Fibroblast of the aortic adventitia (primary cell): ENCODE data around the gene U2SURP. TPM values are rescaled to one million over a fixed set of nuclear protein-coding genes. Genes with fewer than 3 reads are reported as not detected.
A peak's percentile ranks its signal among the peaks of the same experiment; 100 is the strongest.
"Not testable (repeated sequence)": the region's sequence is repeated elsewhere in the genome, so short reads cannot be mapped to it uniquely, and the experiment has no call there.

Experiments
- DNase-seq: peaks from one replicate; pipeline ENCODE4 v3.0.0-alpha.2; 2010; ENCODE audit warnings: low read depth
- H3K4me3 ChIP-seq: 2 replicates; pipeline ENCODE4 v1.5.1; 2011; ENCODE audit warnings: low read depth, mild to moderate bottlenecking, control low read depth, low read length, moderate library complexity
- total RNA-seq: library from RNA; depleted of rRNA; stranded (reverse); fragments of >200 nt; gene quantifications from 2 replicates; pipeline ENCODE4 v1.2.3, GENCODE V29; 2012; ENCODE audit warnings: low replicate concordance
- TF ChIP-seq, protein P1 (sequence below): IDR thresholded peaks from 2 replicates; pipeline ENCODE4 v1.5.1; 2011; ENCODE audit warnings: mild to moderate bottlenecking, low read length, control low read depth, inconsistent platforms; ENCODE audit not compliant: insufficient read depth

The U2SURP gene
- total RNA-seq, 1 donor: 99.1 TPM

GRCh38 chr3:143010024-143010423 is 8.7 kb downstream of the U2SURP start:
- TF ChIP-seq, protein P1, sequence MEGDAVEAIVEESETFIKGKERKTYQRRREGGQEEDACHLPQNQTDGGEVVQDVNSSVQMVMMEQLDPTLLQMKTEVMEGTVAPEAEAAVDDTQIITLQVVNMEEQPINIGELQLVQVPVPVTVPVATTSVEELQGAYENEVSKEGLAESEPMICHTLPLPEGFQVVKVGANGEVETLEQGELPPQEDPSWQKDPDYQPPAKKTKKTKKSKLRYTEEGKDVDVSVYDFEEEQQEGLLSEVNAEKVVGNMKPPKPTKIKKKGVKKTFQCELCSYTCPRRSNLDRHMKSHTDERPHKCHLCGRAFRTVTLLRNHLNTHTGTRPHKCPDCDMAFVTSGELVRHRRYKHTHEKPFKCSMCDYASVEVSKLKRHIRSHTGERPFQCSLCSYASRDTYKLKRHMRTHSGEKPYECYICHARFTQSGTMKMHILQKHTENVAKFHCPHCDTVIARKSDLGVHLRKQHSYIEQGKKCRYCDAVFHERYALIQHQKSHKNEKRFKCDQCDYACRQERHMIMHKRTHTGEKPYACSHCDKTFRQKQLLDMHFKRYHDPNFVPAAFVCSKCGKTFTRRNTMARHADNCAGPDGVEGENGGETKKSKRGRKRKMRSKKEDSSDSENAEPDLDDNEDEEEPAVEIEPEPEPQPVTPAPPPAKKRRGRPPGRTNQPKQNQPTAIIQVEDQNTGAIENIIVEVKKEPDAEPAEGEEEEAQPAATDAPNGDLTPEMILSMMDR: no peak
- no peak for DNase-seq
- H3K4me3 ChIP-seq: no peak overlapping the region

- TF ChIP-seq, protein P1: no peak
- DNase-seq: no peak
- H3K4me3 ChIP-seq: no peak overlapping the region
Observed at GRCh38 chr3:143011705-143012104, 10.3 kb downstream of the U2SURP start.

GRCh38 chr3:143014921-143015320 is 13.6 kb downstream of the U2SURP start:
- TF ChIP-seq, protein P1: no peak
- H3K4me3 ChIP-seq: no peak overlapping the region
- no peak for DNase-seq

- DNase-seq: no peak
- TF ChIP-seq, protein P1: peak; percentile 38
Observed at GRCh38 chr3:143016321-143016972, 15.1 kb downstream of the U2SURP start.

DNA sequence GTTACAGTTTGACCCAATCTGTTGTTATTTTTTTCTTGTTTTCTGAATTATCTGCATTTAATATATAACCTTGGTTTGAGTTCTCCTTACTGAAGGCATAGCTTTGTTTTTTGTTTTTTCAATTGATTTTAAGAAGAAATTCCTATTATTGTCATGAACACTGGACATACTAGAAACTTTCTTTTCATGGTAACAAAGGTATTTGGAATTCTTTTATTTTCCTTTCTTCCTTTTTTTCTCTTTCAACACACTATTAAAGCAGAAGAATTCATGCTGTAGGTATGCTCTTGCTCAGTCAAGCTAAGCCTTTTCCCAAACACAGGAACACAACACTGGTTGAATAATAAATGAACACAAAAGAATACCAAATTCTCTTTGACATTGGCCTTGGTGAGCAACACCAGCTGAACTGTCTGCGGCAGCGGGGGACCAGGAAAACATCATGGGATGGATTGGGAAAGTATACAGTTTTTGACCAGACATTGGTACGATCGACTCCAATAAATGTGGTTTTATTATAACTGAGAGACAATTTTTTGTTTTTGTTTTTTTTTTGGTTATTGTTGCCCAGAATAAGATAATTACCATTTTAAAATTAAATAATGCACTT is 23.1 kb downstream of the U2SURP start:
- no peak overlapping the region for H3K4me3 ChIP-seq
- no peak for DNase-seq
- TF ChIP-seq, protein P1: no peak

More at GRCh38 chr3:143016321-143016972, 15.1 kb downstream of the U2SURP start:
- no peak overlapping the region for H3K4me3 ChIP-seq

DNA sequence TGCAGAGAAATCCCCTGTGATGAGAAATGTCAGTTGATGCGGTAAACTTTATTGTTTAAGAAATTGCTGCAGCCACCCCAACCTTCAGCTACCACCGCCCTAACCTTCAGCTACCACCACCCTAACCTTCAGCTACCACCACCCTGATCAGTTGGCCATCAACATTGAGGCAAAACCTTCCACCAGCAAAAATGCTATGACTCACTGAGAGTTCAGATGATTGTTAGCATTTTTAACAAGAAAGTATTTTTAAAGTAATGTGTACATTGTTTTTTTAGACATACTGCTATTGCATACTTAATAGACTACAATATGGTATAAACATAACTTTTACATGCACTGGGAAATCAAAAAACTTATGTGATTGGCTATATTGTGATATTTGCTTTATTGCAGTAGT is 30.0 kb downstream of the U2SURP start:
- no peak overlapping the region for H3K4me3 ChIP-seq
- DNase-seq: no peak
- TF ChIP-seq, protein P1: no peak

GRCh38 chr3:143031796-143032387 is 30.5 kb downstream of the U2SURP start:
- H3K4me3 ChIP-seq, DNase-seq: not testable (repeated sequence)
